HG03139 (cell line): Measurements from ENCODE around the gene ITGAE.

ENCODE experiments used
- ATAC-seq: cut with Tn5 transposase; IDR thresholded peaks from one replicate; pipeline ENCODE4 v1.9.1; 2021; ENCODE audit not compliant: unreplicated experiment

The ITGAE gene

GRCh38 chr17:3821101-3821500 lies 20.1 kb upstream of the ITGAE start:
- no peak for ATAC-seq

GRCh38 chr17:3818786-3819185 lies 17.8 kb upstream of the ITGAE start:
- ATAC-seq = no peak

- ATAC-seq = no peak
Observed at GRCh38 chr17:3817851-3818605, 17.0 kb upstream of the ITGAE start.

- ATAC-seq = no peak
Observed at GRCh38 chr17:3815925-3816324, 14.9 kb upstream of the ITGAE start.

- no peak for ATAC-seq
Observed at GRCh38 chr17:3815122-3815521, 14.1 kb upstream of the ITGAE start.

- ATAC-seq = no peak
Observed at GRCh38 chr17:3814361-3814760, 13.4 kb upstream of the ITGAE start.

GRCh38 chr17:3813171-3813570 lies 12.2 kb upstream of the ITGAE start:
- ATAC-seq = no peak

GRCh38 chr17:3812771-3813170 lies 11.8 kb upstream of the ITGAE start:
- no peak for ATAC-seq

GRCh38 chr17:3812284-3812683 lies 11.3 kb upstream of the ITGAE start:
- ATAC-seq = no peak

- no peak for ATAC-seq
Observed at GRCh38 chr17:3810019-3810418, 9.0 kb upstream of the ITGAE start.

- no peak for ATAC-seq
Observed at GRCh38 chr17:3809135-3809534, 8.1 kb upstream of the ITGAE start.

- no peak for ATAC-seq
Observed at GRCh38 chr17:3808701-3809100, 7.7 kb upstream of the ITGAE start.

- ATAC-seq = no peak
Observed at GRCh38 chr17:3805581-3805980, 4.6 kb upstream of the ITGAE start.

GRCh38 chr17:3804503-3804931 lies 3.5 kb upstream of the ITGAE start:
- ATAC-seq = no peak

GRCh38 chr17:3803308-3803640 lies 2.3 kb upstream of the ITGAE start:
- ATAC-seq = no peak

GRCh38 chr17:3802461-3803307 lies 1.7 kb upstream of the ITGAE start:
- ATAC-seq = no peak

GRCh38 chr17:3801792-3802191 lies 804 bp upstream of the ITGAE start:
- ATAC-seq = no peak

GRCh38 chr17:3801347-3801746 lies 359 bp upstream of the ITGAE start:
- ATAC-seq = no peak

GRCh38 chr17:3799181-3799945 lies 1.6 kb downstream of the ITGAE start:
- ATAC-seq = no peak

- no peak for ATAC-seq
Observed at GRCh38 chr17:3798273-3799180, 2.5 kb downstream of the ITGAE start.

GRCh38 chr17:3796822-3797170 lies 4.2 kb downstream of the ITGAE start:
- peak; percentile 28 for ATAC-seq
